Caco-2 (cell line): ENCODE measurements around the gene VWA5B1. TPM values are rescaled to one million over a fixed set of nuclear protein-coding genes. Genes with fewer than 3 reads are reported as not detected.

Experiments
- BruUV-seq: library from RNA; stranded (reverse); fragments of 400-500 nt; replicated peaks from 2 replicates; lab custom pipeline; 2021; lab: Mats Ljungman, UMichigan
- CTCF ChIA-PET: fragments of 300-600 bp; sonication (Branson Sonifier 250); formaldehyde crosslinking; loops from one replicate; lab custom pipeline; 2022; ENCODE audit warnings: antibody characterized with exemption; lab: Charles Lee
- POLR2A ChIA-PET: fragments of 300-600 bp; sonication (Branson Sonifier 250); formaldehyde crosslinking; loops from one replicate; lab custom pipeline; 2022; ENCODE audit warnings: antibody characterized with exemption; lab: Charles Lee
- DNase-seq, 2 experiments: peaks; one replicate each; pipeline versions ENCODE4 v3.0.0 to v3.0.0-alpha.2; 2020 to 2022
- H3K27me3 ChIP-seq: replicated peaks from 2 replicates; pipeline ENCODE4 v1.6.0; 2011; ENCODE audit warnings: low read length; ENCODE audit not compliant: control insufficient read depth, insufficient read depth
- H3K36me3 ChIP-seq: 2 replicates; pipeline ENCODE4 v1.5.1; 2011; ENCODE audit warnings: low read length; ENCODE audit not compliant: control insufficient read depth, insufficient read depth
- H3K4me1 ChIP-seq: fragments of 250-450 bp; sonication (Bioruptor Pico); 2 replicates; pipeline ENCODE4 v1.5.1; 2020; ENCODE audit warnings: mild to moderate bottlenecking
- H3K4me3 ChIP-seq: 2 replicates; pipeline ENCODE4 v1.5.1; 2011; ENCODE audit warnings: low read depth, mild to moderate bottlenecking, control low read depth, low read length
- H3K9me3 ChIP-seq: fragments of 250-450 bp; sonication (Bioruptor Pico); 2 replicates; pipeline ENCODE4 v1.5.1; 2020; ENCODE audit warnings: mild to moderate bottlenecking, moderate library complexity
- H3K27ac Mint-ChIP-seq: one replicate; pipeline ENCODE4 v1.8.0; 2022; ENCODE audit warnings: mixed read lengths; ENCODE audit not compliant: unreplicated experiment
- H3K27me3 Mint-ChIP-seq: one replicate; pipeline ENCODE4 v1.8.0; 2022; ENCODE audit warnings: mixed read lengths; ENCODE audit not compliant: insufficient read depth, unreplicated experiment
- H3K36me3 Mint-ChIP-seq: one replicate; pipeline ENCODE4 v1.8.0; 2022; ENCODE audit warnings: mild to moderate bottlenecking, mixed read lengths; ENCODE audit not compliant: insufficient read depth, unreplicated experiment
- H3K4me1 Mint-ChIP-seq: one replicate; pipeline ENCODE4 v1.8.0; 2022; ENCODE audit warnings: low read depth, mixed read lengths; ENCODE audit not compliant: unreplicated experiment
- H3K4me3 Mint-ChIP-seq: one replicate; pipeline ENCODE4 v1.8.0; 2022; ENCODE audit warnings: mild to moderate bottlenecking, moderate library complexity, mixed read lengths; ENCODE audit not compliant: unreplicated experiment
- H3K9me3 Mint-ChIP-seq: one replicate; pipeline ENCODE4 v1.8.0; 2022; ENCODE audit warnings: mixed read lengths; ENCODE audit not compliant: unreplicated experiment
- intact Hi-C: fragments of 100-400 bp; cut with micrococcal nuclease; formaldehyde crosslinking; loops from one replicate; pipeline ENCODE4 v1.10.0; 2022; ENCODE audit not compliant: unreplicated experiment
- total RNA-seq: library from RNA; stranded (reverse); gene quantifications from 2 replicates; pipeline ENCODE4 v1.2.3, GENCODE V29; 2022
- TF ChIP-seq, protein P1 (sequence below), 2 experiments: fragments of 200-600 bp in 1 of 2; IDR thresholded peaks; 1 replicate in 1 of 2; 2 replicates in 1 of 2; pipeline versions ENCODE4 v1.5.1 to v1.8.0; 2011 to 2022; ENCODE audit warnings: antibody characterized with exemption in 1 of 2, control low read depth in 1 of 2, inconsistent platforms in 1 of 2, low read depth in 1 of 2, low read length in 1 of 2, mild to moderate bottlenecking in 1 of 2, moderate library complexity in 1 of 2; ENCODE audit not compliant: insufficient read depth in 1 of 2, severe bottlenecking in 1 of 2, unreplicated experiment in 1 of 2

The VWA5B1 gene
- total RNA-seq, 1 experiment from 2014 or later, result not detected

DNA sequence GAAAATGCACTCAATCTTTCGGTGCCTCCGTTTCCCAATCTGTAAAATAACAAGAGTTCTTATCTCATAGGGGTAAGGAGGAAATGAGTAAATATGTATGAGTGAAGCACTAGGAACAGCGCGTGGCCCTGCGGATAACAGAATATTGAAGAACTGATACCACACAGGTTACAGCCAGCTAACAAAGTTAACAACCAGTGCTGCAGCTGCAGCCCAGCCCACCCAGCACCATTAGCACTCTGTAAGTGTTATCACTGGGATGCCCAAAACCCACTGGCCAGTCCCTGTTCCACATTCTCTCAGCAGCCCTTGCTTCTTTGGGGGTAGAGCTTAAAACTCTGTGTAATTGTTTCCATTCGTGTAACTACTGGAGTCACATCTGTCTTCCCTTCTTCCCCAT is 89.5 kb downstream of the VWA5B1 start:
- POLR2A ChIA-PET, result no interaction called here
- H3K27ac Mint-ChIP-seq, result no peak overlapping the region
- H3K4me3 Mint-ChIP-seq, result no peak overlapping the region
- peaks cover 17% of the 10 kb centered on the region for H3K27me3 Mint-ChIP-seq
- no peak for DNase-seq
- Histone ChIP-seq H3K27me3 (no peaks in the 10 kb centered on the region), H3K36me3 (no peaks in the 10 kb centered on the region), H3K4me3 (no peak overlapping the region), H3K9me3 (no peaks in the 10 kb centered on the region), H3K4me1 (no peaks in the 10 kb centered on the region)
- H3K36me3 Mint-ChIP-seq, result no peaks in the 10 kb centered on the region
- TF ChIP-seq, protein P1, sequence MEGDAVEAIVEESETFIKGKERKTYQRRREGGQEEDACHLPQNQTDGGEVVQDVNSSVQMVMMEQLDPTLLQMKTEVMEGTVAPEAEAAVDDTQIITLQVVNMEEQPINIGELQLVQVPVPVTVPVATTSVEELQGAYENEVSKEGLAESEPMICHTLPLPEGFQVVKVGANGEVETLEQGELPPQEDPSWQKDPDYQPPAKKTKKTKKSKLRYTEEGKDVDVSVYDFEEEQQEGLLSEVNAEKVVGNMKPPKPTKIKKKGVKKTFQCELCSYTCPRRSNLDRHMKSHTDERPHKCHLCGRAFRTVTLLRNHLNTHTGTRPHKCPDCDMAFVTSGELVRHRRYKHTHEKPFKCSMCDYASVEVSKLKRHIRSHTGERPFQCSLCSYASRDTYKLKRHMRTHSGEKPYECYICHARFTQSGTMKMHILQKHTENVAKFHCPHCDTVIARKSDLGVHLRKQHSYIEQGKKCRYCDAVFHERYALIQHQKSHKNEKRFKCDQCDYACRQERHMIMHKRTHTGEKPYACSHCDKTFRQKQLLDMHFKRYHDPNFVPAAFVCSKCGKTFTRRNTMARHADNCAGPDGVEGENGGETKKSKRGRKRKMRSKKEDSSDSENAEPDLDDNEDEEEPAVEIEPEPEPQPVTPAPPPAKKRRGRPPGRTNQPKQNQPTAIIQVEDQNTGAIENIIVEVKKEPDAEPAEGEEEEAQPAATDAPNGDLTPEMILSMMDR (IDR thresholded peaks at IDR 0.05; ENCODE audit: insufficient read depth in 1 of 2, low read depth in 1 of 2, low read length in 1 of 2, severe bottlenecking in 1 of 2, unreplicated experiment in 1 of 2), result no peak
- H3K9me3 Mint-ChIP-seq, result no peaks in the 10 kb centered on the region
- no TSS peak for BruUV-seq
- intact Hi-C loops, result no loop called here
- no peaks in the 10 kb centered on the region for H3K4me1 Mint-ChIP-seq
- CTCF ChIA-PET, result no interaction called here

GRCh38 chr1:20380616-20381035 is 90.0 kb downstream of the VWA5B1 start:
- H3K4me3 ChIP-seq, result no peak overlapping the region
- ChIA-PET CTCF (no interaction called here), POLR2A (no interaction called here)
- no peak for DNase-seq
- H3K27me3 ChIP-seq, result no peaks in the 10 kb centered on the region
- H3K4me1 Mint-ChIP-seq, result no peaks in the 10 kb centered on the region
- H3K27me3 Mint-ChIP-seq, result peaks cover 19% of the 10 kb centered on the region
- no TSS peak for BruUV-seq
- H3K36me3 ChIP-seq, result no peaks in the 10 kb centered on the region
- TF ChIP-seq, protein P1 (IDR thresholded peaks at IDR 0.05; ENCODE audit: insufficient read depth in 1 of 2, low read depth in 1 of 2, low read length in 1 of 2, severe bottlenecking in 1 of 2, unreplicated experiment in 1 of 2), result no peak
- H3K27ac Mint-ChIP-seq, result no peak overlapping the region
- intact Hi-C loops, result no loop called here
- H3K4me3 Mint-ChIP-seq, result no peak overlapping the region
- no peaks in the 10 kb centered on the region for H3K4me1 ChIP-seq
- no peaks in the 10 kb centered on the region for H3K9me3 Mint-ChIP-seq
- H3K9me3 ChIP-seq, result no peaks in the 10 kb centered on the region
- H3K36me3 Mint-ChIP-seq, result no peaks in the 10 kb centered on the region

GRCh38 chr1:20381045-20381641 is 90.5 kb downstream of the VWA5B1 start:
- Mint-ChIP-seq H3K4me3 (no peak overlapping the region), H3K4me1 (no peaks in the 10 kb centered on the region), H3K36me3 (no peaks in the 10 kb centered on the region), H3K27ac (no peak overlapping the region), H3K27me3 (peaks cover 16% of the 10 kb centered on the region), H3K9me3 (no peaks in the 10 kb centered on the region)
- DNase-seq, result no peak
- Histone ChIP-seq H3K9me3 (no peaks in the 10 kb centered on the region), H3K4me1 (no peaks in the 10 kb centered on the region), H3K36me3 (no peaks in the 10 kb centered on the region), H3K27me3 (no peaks in the 10 kb centered on the region), H3K4me3 (no peak overlapping the region)
- ChIA-PET CTCF (no interaction called here), POLR2A (no interaction called here)
- TF ChIP-seq, protein P1 (IDR thresholded peaks at IDR 0.05; ENCODE audit: insufficient read depth in 1 of 2, low read depth in 1 of 2, low read length in 1 of 2, severe bottlenecking in 1 of 2, unreplicated experiment in 1 of 2), result no peak
- intact Hi-C loops, result no loop called here
- no TSS peak for BruUV-seq
